ENCODE results near the gene RAPGEF5.

The RAPGEF5 gene

GRCh38 chr7:22153432-22154142, 203.4 kb downstream of the RAPGEF5 start:
- H3K36me3 ChIP-seq, result peaks cover 32% of the 10 kb centered on the region
- TF ChIP-seq CTCF (IDR thresholded peaks at IDR 0.05; ENCODE audit: low read depth, low read length), result no peak
- no peaks in the 10 kb centered on the region for H3K27me3 ChIP-seq (ENCODE audit: insufficient read depth, low read depth, severe bottlenecking)
- H3K27ac ChIP-seq, result no peak overlapping the region
- H3K9me3 ChIP-seq (ENCODE audit: severe bottlenecking), result no peaks in the 10 kb centered on the region
- H3K4me3 ChIP-seq (ENCODE audit: low read depth, low read length), result no peak overlapping the region
- DNase-seq, result no peak

GRCh38 chr7:22152690-22153089, 204.3 kb downstream of the RAPGEF5 start:
- peaks cover 32% of the 10 kb centered on the region for H3K36me3 ChIP-seq
- no peaks in the 10 kb centered on the region for H3K27me3 ChIP-seq (ENCODE audit: insufficient read depth, low read depth, severe bottlenecking)
- no peak overlapping the region for H3K4me3 ChIP-seq (ENCODE audit: low read depth, low read length)
- DNase-seq, result no peak
- H3K9me3 ChIP-seq (ENCODE audit: severe bottlenecking), result no peaks in the 10 kb centered on the region
- TF ChIP-seq CTCF (IDR thresholded peaks at IDR 0.05; ENCODE audit: low read depth, low read length), result no peak
- H3K27ac ChIP-seq, result no peak overlapping the region

GRCh38 chr7:22151901-22152300, 205.1 kb downstream of the RAPGEF5 start:
- no peak for TF ChIP-seq CTCF (IDR thresholded peaks at IDR 0.05; ENCODE audit: low read depth, low read length)
- no peaks in the 10 kb centered on the region for H3K27me3 ChIP-seq (ENCODE audit: insufficient read depth, low read depth, severe bottlenecking)
- H3K4me3 ChIP-seq (ENCODE audit: low read depth, low read length), result no peak overlapping the region
- no peak for DNase-seq
- no peak overlapping the region for H3K27ac ChIP-seq
- peaks cover 25% of the 10 kb centered on the region for H3K36me3 ChIP-seq
- H3K9me3 ChIP-seq (ENCODE audit: severe bottlenecking), result no peaks in the 10 kb centered on the region

GRCh38 chr7:22150221-22150620, 206.7 kb downstream of the RAPGEF5 start:
- H3K4me3 ChIP-seq (ENCODE audit: low read depth, low read length), result no peak overlapping the region
- H3K9me3 ChIP-seq (ENCODE audit: severe bottlenecking), result no peaks in the 10 kb centered on the region
- no peak for DNase-seq
- H3K27ac ChIP-seq, result no peak overlapping the region
- no peak for TF ChIP-seq CTCF (IDR thresholded peaks at IDR 0.05; ENCODE audit: low read depth, low read length)
- no peaks in the 10 kb centered on the region for H3K27me3 ChIP-seq (ENCODE audit: insufficient read depth, low read depth, severe bottlenecking)
- peaks cover 15% of the 10 kb centered on the region for H3K36me3 ChIP-seq

- no peak for DNase-seq
- H3K4me3 ChIP-seq (ENCODE audit: low read depth, low read length), result no peak overlapping the region
- no peak for TF ChIP-seq CTCF (IDR thresholded peaks at IDR 0.05; ENCODE audit: low read depth, low read length)
- H3K9me3 ChIP-seq (ENCODE audit: severe bottlenecking), result no peaks in the 10 kb centered on the region
- peaks cover 31% of the 10 kb centered on the region for H3K36me3 ChIP-seq
- H3K27me3 ChIP-seq (ENCODE audit: insufficient read depth, low read depth, severe bottlenecking), result no peaks in the 10 kb centered on the region
- no peak overlapping the region for H3K27ac ChIP-seq
Observed at GRCh38 chr7:22147868-22148267, 209.1 kb downstream of the RAPGEF5 start.

All from WERI-Rb-1 (cell line).